ENCODE measurements around the gene LIN54.

DNA sequence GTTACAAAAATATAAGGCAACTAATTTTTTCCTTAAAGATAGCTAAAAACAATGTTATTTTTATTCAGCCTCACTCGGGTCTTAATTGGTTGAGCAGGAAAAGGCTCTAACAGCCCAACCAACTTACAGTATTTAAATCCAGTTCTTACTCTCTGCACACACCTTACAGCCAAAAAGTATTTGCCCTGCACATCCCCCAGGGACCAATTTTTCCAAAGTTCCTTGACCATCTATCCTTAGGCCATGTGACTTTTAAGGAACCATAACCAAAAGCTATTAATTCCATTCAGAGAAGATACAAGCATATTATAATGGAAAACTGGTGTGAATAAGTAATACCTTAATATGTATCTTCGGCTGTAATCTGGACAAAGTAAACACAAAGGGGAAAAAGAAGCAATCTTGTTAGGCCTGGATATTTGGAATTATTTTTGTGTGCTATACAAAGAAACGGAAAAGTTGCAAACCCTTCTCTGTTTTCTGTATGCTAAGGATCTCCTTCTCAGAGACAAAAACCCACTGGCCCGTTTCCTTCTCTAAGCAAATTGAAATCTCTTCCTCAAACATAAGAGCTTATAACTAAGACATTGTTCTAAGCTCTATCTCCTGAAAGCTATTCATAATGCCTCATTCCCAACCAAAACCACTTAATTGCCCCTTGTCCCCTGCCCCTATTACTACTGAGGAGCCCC, 111.1 kb downstream of the LIN54 start:
- TF ChIP-seq, protein P1, sequence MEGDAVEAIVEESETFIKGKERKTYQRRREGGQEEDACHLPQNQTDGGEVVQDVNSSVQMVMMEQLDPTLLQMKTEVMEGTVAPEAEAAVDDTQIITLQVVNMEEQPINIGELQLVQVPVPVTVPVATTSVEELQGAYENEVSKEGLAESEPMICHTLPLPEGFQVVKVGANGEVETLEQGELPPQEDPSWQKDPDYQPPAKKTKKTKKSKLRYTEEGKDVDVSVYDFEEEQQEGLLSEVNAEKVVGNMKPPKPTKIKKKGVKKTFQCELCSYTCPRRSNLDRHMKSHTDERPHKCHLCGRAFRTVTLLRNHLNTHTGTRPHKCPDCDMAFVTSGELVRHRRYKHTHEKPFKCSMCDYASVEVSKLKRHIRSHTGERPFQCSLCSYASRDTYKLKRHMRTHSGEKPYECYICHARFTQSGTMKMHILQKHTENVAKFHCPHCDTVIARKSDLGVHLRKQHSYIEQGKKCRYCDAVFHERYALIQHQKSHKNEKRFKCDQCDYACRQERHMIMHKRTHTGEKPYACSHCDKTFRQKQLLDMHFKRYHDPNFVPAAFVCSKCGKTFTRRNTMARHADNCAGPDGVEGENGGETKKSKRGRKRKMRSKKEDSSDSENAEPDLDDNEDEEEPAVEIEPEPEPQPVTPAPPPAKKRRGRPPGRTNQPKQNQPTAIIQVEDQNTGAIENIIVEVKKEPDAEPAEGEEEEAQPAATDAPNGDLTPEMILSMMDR (conservative IDR thresholded peaks at IDR 0.05 in 1 of 2, IDR thresholded peaks at IDR 0.05 in 1 of 2; ENCODE audit: extremely low read depth in 1 of 2, insufficient read depth in 1 of 2, low read depth in 1 of 2, low read length in 2 of 2), result no peak
- TF ChIP-seq EZH2 (IDR thresholded peaks at IDR 0.05; ENCODE audit: borderline replicate concordance, low read length), result no peak
